ENCODE measurements around the gene STBD1. TPM values are rescaled to one million over a fixed set of nuclear protein-coding genes. Genes with fewer than 3 reads are reported as not detected.

Gene STBD1
- total and polyA plus RNA-seq, 2 experiments from 2014 or later = 29.7 to 34.2 TPM

DNA sequence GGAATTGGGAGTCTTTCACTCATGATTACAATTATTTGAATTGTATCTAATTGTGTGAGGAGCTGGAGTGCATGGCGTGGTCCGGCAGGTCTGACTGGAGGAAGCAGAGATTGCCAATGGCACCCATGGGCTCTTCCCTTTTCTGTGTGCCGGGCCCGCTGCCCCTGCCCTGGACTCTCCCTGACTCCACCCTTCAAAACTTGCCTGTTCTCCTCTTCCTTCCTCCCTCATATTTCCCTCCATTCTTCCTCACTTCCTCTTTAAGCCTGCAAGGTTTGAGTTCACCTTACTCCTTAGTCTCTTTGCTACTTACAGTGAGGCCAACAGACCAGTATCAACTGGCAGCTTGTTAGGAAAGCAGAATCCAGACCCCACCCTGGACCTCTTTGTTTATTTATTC lies 6.5 kb upstream of the STBD1 start:
- H4K20me1 ChIP-seq (ENCODE audit: insufficient read depth, poor library complexity, severe bottlenecking) = no peaks in the 10 kb centered on the region
- H3K27ac ChIP-seq = peak overlapping the region; percentile 83
- peaks cover 22% of the 10 kb centered on the region for H3K4me1 ChIP-seq (ENCODE audit: insufficient read depth)
- WGBS (ENCODE audit: low lambda C conversion rate, missing lambda C conversion rate) = 98% methylated on average over 4 of the region's 4 CpGs
- H3K9me2 ChIP-seq (replicated peaks; ENCODE audit: insufficient read depth) = no peaks in the 10 kb centered on the region
- peaks cover 22% of the 10 kb centered on the region for H3K79me2 ChIP-seq
- no peak overlapping the region for H2AFZ ChIP-seq
- no peaks in the 10 kb centered on the region for H3K36me3 ChIP-seq (replicated peaks; ENCODE audit: insufficient read depth, low read depth)
- TF ChIP-seq EZH2phosphoT487 (IDR thresholded peaks at IDR 0.05; ENCODE audit: low read depth, severe bottlenecking, unreplicated experiment) = no peak
- TF ChIP-seq EZH2 (IDR thresholded peaks at IDR 0.05; ENCODE audit: borderline replicate concordance) = no peak
- TF ChIP-seq, protein P1, sequence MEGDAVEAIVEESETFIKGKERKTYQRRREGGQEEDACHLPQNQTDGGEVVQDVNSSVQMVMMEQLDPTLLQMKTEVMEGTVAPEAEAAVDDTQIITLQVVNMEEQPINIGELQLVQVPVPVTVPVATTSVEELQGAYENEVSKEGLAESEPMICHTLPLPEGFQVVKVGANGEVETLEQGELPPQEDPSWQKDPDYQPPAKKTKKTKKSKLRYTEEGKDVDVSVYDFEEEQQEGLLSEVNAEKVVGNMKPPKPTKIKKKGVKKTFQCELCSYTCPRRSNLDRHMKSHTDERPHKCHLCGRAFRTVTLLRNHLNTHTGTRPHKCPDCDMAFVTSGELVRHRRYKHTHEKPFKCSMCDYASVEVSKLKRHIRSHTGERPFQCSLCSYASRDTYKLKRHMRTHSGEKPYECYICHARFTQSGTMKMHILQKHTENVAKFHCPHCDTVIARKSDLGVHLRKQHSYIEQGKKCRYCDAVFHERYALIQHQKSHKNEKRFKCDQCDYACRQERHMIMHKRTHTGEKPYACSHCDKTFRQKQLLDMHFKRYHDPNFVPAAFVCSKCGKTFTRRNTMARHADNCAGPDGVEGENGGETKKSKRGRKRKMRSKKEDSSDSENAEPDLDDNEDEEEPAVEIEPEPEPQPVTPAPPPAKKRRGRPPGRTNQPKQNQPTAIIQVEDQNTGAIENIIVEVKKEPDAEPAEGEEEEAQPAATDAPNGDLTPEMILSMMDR (IDR thresholded peaks at IDR 0.05; ENCODE audit: poor library complexity) = no peak
- peaks cover 6% of the 10 kb centered on the region for H3K9me3 ChIP-seq (ENCODE audit: low read depth)
- no peak overlapping the region for H3K4me2 ChIP-seq
- DNase-seq (ENCODE audit: low spot score) = no peak
- no peak overlapping the region for H3K4me3 ChIP-seq
- H3K27me3 ChIP-seq = no peaks in the 10 kb centered on the region

DNA sequence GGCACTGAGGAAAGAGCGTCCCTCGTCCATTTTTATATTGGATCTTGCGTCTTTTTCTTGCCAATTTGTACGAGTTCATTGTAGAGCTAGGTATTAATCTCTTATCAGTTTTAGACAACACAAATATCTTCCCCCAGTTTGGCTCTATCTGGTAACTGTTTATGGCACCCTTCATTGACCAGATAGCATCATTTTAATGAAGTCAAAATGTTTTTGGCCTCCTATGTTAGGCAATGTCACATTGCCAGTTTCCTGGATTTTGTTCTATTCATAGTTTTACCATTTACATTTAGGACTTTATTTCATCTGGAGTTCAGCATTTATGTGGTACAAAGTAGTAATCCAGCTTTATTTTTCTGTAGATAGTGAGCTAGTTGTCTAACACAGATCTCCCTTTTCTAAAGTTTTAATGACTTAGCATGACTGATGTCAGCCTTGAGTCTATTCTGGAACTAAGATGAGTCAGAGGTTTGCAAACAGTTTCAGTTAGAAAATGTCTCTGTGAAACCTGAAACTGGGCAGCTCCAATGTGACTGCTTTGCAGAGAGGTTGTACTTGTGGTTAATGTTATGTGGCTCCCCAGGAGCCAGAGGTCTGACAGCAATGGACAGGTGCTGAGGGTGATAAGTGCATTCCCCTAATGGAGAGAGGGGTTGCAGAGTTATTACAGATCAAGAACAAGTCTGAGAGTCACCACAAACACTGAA lies 5.3 kb upstream of the STBD1 start:
- H4K20me1 ChIP-seq (ENCODE audit: insufficient read depth, poor library complexity, severe bottlenecking) = no peaks in the 10 kb centered on the region
- peaks cover 28% of the 10 kb centered on the region for H3K79me2 ChIP-seq
- WGBS (ENCODE audit: low lambda C conversion rate, missing lambda C conversion rate) = 74% methylated on average over 4 of the region's 4 CpGs
- no peak for TF ChIP-seq EZH2 (IDR thresholded peaks at IDR 0.05; ENCODE audit: borderline replicate concordance)
- TF ChIP-seq, protein P1 (IDR thresholded peaks at IDR 0.05; ENCODE audit: poor library complexity) = no peak
- no peak for TF ChIP-seq EZH2phosphoT487 (IDR thresholded peaks at IDR 0.05; ENCODE audit: low read depth, severe bottlenecking, unreplicated experiment)
- peak; percentile 77 for DNase-seq (ENCODE audit: low spot score)
- no peaks in the 10 kb centered on the region for H3K9me2 ChIP-seq (replicated peaks; ENCODE audit: insufficient read depth)
- peak overlapping the region; percentile 83 for H3K27ac ChIP-seq
- peak overlapping the region; percentile 51 for H3K4me2 ChIP-seq
- no peak overlapping the region for H3K4me3 ChIP-seq
- H3K4me1 ChIP-seq (ENCODE audit: insufficient read depth) = peaks cover 22% of the 10 kb centered on the region
- H3K27me3 ChIP-seq = no peaks in the 10 kb centered on the region
- H2AFZ ChIP-seq = no peak overlapping the region
- H3K36me3 ChIP-seq (replicated peaks; ENCODE audit: insufficient read depth, low read depth) = no peaks in the 10 kb centered on the region
- H3K9me3 ChIP-seq (ENCODE audit: low read depth) = peaks cover 6% of the 10 kb centered on the region

DNA sequence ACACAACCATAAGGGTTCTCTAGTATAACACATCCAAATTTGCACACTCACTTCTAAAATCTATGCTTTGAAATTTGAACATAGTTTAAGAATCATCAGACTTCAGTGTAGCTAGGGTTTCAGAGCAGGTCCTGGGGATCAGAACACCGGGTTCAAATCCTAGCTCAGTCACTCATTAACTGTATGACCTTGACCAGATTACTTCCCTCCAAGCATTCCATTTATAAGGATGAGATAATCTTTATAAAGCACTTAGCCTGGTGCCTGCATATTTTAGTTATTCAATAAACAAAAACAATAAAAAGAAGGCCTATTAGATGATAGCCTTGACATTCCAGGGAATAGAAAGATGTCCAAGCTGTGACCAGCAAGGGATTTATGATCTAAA lies 4.8 kb upstream of the STBD1 start:
- Histone ChIP-seq H3K9me3 (ENCODE audit: low read depth) (peaks cover 6% of the 10 kb centered on the region), H3K4me1 (ENCODE audit: insufficient read depth) (peaks cover 22% of the 10 kb centered on the region), H4K20me1 (ENCODE audit: insufficient read depth, poor library complexity, severe bottlenecking) (no peaks in the 10 kb centered on the region), H3K79me2 (peaks cover 28% of the 10 kb centered on the region), H3K27me3 (no peaks in the 10 kb centered on the region), H3K36me3 (replicated peaks; ENCODE audit: insufficient read depth, low read depth) (no peaks in the 10 kb centered on the region), H2AFZ (no peak overlapping the region), H3K4me2 (peak overlapping the region; percentile 51), H3K4me3 (no peak overlapping the region), H3K27ac (peak overlapping the region; percentile 83), H3K9me2 (replicated peaks; ENCODE audit: insufficient read depth) (no peaks in the 10 kb centered on the region)
- no peak for DNase-seq (ENCODE audit: low spot score)
- TF ChIP-seq, protein P1 (IDR thresholded peaks at IDR 0.05; ENCODE audit: poor library complexity) = no peak
- TF ChIP-seq EZH2 (IDR thresholded peaks at IDR 0.05; ENCODE audit: borderline replicate concordance) = no peak
- TF ChIP-seq EZH2phosphoT487 (IDR thresholded peaks at IDR 0.05; ENCODE audit: low read depth, severe bottlenecking, unreplicated experiment) = no peak
- 50% methylated on average over 1 of the region's 1 CpG for WGBS (ENCODE audit: low lambda C conversion rate, missing lambda C conversion rate)
